KMS-11 (cell line): Measurements from ENCODE around the gene DNAJC28.

Experiments used
- H2AFZ ChIP-seq: fragments of 200-600 bp; sonication (generic); 2 replicates; pipeline ENCODE4 v1.6.1; 2016; ENCODE audit warnings: antibody characterized with exemption, mixed run types, low read depth
- H3K27ac ChIP-seq: fragments of 200-600 bp; sonication (generic); 2 replicates; pipeline ENCODE4 v1.6.1; 2016; ENCODE audit warnings: mild to moderate bottlenecking, mixed run types
- H3K27me3 ChIP-seq: fragments of 200-600 bp; sonication (generic); 2 replicates; pipeline ENCODE4 v1.6.1; 2017; ENCODE audit warnings: mild to moderate bottlenecking, low read depth, mixed run types, moderate library complexity; ENCODE audit not compliant: insufficient read depth
- H3K36me3 ChIP-seq: fragments of 200-600 bp; sonication (generic); 2 replicates; pipeline ENCODE4 v1.6.1; 2017; ENCODE audit warnings: mild to moderate bottlenecking, mixed run types; ENCODE audit not compliant: insufficient read depth
- H3K4me1 ChIP-seq: fragments of 200-600 bp; sonication (generic); 2 replicates; pipeline ENCODE4 v1.6.1; 2016; ENCODE audit warnings: mild to moderate bottlenecking, low read depth, mixed run types; ENCODE audit not compliant: poor library complexity, severe bottlenecking
- H3K4me2 ChIP-seq: fragments of 200-600 bp; sonication (generic); 2 replicates; pipeline ENCODE4 v1.7.0; 2016; ENCODE audit warnings: mild to moderate bottlenecking, mixed run types
- H3K4me3 ChIP-seq: fragments of 200-600 bp; sonication (generic); IDR thresholded peaks from 2 replicates; pipeline ENCODE4 v1.6.1; 2017; ENCODE audit warnings: low read depth, low read length, mixed read lengths; ENCODE audit not compliant: insufficient read depth
- H3K79me2 ChIP-seq: fragments of 200-600 bp; sonication (generic); 2 replicates; pipeline ENCODE4 v1.6.1; 2016; ENCODE audit warnings: low read depth, mixed run types; ENCODE audit not compliant: insufficient read depth
- H3K9ac ChIP-seq: fragments of 200-600 bp; sonication (generic); 2 replicates; pipeline ENCODE4 v1.6.1; 2016; ENCODE audit warnings: mild to moderate bottlenecking, mixed run types
- H4K20me1 ChIP-seq: fragments of 200-600 bp; sonication (generic); 2 replicates; pipeline ENCODE4 v1.6.1; 2016; ENCODE audit warnings: mild to moderate bottlenecking, mixed run types; ENCODE audit not compliant: insufficient read depth
- TF ChIP-seq, protein P1 (sequence below): fragments of 200-600 bp; sonication (generic); conservative IDR thresholded peaks from 2 replicates; pipeline ENCODE4 v1.6.1; 2017; ENCODE audit warnings: low read depth, mild to moderate bottlenecking, antibody characterized with exemption, low read length, moderate library complexity, mixed read lengths

DNAJC28 gene

DNA sequence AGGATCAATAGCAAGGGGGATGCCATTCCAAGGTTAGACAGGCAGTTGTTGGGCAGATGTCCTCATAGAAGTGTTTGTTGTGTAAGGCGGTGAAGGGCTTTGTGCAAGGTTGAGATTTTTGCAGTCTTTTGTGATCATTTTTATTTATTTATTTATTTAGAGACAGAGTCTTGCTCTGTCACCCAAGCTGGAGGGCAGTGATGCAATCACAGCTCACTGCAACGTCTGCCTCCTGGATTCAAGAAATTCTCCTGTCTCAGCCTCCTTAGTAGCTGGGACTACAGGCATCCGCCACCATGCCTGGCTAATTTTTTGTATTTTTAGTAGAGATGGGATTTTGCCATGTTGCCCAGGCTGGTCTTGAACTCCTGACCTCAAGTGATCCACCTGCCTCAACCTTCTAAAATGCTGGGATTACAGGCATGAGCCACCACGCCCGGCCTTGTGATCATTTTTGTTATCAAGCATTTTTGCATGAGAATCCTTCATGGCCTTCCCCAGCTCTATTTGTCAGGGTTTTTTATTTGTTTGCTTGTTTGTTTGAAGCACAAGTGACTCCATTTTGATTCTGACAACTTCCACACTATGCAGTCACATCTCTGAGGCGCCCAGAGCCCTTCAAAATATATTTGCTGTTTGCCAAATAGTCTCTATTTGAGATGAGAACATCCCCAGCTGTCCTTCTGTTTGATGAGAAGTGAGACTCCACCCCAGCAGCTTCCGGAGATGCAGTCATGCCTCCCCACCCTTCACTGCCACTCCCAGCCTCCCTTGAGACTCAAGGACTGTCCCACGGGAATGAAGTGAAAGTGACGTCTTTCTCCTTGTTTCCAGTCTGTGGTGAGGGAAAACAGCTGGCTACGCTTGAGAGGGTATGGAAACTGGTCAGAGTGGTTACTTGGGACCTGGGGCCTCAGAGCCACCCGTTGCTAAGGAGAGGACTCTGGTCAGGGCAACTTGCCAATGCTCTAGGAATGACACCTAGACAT is 49.7 kb downstream of the DNAJC28 start:
- TF ChIP-seq, protein P1, sequence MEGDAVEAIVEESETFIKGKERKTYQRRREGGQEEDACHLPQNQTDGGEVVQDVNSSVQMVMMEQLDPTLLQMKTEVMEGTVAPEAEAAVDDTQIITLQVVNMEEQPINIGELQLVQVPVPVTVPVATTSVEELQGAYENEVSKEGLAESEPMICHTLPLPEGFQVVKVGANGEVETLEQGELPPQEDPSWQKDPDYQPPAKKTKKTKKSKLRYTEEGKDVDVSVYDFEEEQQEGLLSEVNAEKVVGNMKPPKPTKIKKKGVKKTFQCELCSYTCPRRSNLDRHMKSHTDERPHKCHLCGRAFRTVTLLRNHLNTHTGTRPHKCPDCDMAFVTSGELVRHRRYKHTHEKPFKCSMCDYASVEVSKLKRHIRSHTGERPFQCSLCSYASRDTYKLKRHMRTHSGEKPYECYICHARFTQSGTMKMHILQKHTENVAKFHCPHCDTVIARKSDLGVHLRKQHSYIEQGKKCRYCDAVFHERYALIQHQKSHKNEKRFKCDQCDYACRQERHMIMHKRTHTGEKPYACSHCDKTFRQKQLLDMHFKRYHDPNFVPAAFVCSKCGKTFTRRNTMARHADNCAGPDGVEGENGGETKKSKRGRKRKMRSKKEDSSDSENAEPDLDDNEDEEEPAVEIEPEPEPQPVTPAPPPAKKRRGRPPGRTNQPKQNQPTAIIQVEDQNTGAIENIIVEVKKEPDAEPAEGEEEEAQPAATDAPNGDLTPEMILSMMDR = no peak
- H3K27me3 ChIP-seq = no peaks in the 10 kb centered on the region
- H3K4me3 ChIP-seq = no peak overlapping the region
- H2AFZ ChIP-seq = no peak overlapping the region
- no peaks in the 10 kb centered on the region for H3K36me3 ChIP-seq
- no peak overlapping the region for H3K4me2 ChIP-seq
- peaks cover 4% of the 10 kb centered on the region for H3K4me1 ChIP-seq
- no peaks in the 10 kb centered on the region for H4K20me1 ChIP-seq
- H3K9ac ChIP-seq = no peak overlapping the region
- no peak overlapping the region for H3K27ac ChIP-seq
- no peaks in the 10 kb centered on the region for H3K79me2 ChIP-seq
